Stimulated activated CD4-positive, alpha-beta T cell treated with anti-CD3 and anti-CD28 coated beads, Interleukin-12 subunit alpha, Interleukin-12 subunit beta, amount 100 ng/mL, for 4 hours (primary cell): ENCODE results near the gene EPHB1.

ENCODE experiments used
- DNase-seq: peaks from one replicate; pipeline ENCODE4 v3.0.0-alpha.2; 2020

The EPHB1 gene

DNA sequence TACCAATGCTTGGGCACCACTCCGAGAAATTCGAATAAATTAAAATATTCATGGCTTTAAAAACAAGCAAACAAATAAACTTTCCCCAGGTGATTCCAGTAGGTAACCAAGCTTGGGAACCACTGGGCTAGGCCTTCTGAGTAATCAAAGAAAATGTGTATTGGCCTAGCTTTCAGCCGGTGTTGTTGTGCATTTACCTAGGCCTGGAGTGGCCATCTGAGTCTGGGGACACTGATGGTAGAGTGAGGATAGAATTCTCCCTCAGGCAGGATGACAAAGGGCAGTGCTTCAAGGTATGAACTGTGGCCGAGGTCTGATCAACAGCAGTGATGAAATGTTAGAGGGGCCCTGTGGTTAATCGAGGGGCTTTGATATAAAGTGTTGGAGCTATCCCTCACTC is 440.5 kb downstream of the EPHB1 start:
- DNase-seq, result no peak

DNA sequence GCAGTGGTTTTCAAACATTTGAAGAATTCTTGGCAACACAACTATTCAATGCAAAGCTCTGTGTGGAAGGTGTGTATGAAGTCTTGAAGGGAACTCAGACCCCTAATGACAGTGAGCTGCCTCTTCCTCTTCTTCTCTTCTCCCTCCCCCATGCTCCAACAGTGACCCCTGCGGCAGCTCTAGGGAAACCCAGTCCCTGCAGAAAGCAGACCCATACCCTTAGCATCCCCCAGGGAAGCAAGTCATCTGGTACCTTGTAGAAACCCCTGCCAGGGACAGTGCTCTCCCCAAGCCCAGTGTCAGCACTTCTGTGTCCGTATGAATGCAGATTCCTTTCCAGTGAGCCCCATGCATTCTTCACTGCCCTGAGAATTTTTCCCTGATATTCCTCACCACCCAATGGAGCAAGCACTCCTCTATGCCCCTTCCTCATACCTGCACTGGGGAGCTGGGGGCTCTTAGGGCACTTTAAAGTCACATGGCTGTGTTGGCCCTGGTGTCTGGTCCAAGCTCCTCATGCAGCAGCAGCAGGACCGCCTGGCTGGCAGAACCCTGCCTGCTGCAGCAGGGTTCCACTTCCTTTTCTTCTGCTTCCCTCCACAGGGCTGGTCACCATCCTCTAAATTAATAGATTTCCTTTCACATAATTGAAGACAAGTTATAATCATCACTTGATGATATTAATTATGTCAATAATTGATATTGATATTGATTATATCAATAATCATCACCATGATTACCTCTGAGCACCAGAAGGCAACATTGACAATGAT is 442.5 kb downstream of the EPHB1 start:
- no peak for DNase-seq

DNA sequence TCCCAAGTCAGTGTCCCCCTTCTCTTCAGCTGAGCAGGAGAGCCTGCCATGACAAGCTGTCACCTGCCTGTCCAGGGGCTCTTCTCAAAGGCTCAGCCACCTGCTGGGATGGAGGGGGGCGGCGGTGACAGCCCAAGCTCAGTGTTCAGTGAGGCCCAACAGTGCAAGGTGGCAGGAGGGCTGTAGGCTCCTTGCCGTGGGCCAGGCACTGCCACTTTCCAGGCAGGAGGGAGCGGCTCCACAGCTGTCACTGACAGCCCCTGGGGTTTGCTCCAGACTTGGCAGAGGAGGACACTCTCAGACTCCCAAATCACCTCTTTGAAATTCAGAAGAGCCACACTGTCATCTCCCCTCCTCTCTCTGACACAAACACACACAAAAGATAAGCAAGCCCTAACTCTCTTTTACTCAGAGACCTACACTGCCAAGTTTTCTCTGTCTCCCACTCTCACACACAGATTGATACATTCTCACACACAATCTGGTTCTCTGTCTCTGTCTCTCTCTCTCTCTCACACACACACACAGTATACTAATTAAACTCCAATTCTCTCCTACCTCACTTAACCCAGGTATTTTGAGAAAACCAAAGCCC is 443.3 kb downstream of the EPHB1 start:
- no peak for DNase-seq

DNA sequence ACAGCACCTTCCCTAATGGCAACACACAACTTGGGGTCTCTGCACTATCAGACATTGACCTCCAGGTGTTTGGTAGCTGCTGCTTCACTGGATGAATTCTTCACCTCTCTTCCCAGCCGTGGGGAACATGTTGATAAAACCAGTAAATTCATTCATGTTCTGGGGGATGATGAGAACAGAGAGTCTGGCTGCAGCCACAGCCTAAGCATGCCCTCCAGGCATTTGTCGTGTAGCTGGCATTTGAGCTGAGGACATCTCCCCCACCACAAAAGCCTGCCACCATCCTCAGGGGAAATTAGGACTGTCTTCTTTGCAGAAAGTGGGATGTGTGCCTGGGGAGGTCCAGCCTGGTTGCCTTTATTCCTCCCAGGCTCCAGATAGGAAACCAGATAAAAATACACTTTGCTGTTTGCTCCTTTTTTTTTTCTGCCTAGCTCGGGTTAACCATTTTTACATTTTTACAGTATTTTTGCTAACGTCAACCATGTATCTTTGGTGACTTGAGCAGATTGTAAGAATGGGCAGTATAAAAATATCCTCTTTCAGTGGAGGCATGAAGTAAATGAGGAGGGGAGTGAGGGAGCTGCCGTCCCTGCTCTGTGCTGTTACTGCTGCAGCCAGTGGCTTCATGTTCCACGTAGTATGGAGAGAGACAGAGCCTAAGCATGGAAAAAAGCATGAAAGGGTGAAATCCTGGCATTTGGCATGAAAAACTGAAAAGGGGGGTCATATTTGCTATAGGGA is 444.0 kb downstream of the EPHB1 start:
- no peak for DNase-seq

DNA sequence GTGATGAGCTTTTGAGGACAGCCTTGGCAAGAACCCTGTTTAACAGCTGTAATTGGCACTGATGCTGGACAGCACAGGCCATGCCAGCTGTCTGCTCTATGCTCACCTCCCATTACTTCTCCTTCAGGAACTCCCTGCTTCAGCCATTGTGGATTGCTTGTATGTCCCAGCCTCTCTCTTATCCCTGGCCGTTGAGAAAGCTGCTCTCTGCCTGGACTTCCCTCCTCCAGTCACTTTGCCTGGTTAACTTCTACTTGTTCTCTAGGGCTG is 444.5 kb downstream of the EPHB1 start:
- no peak for DNase-seq

DNA sequence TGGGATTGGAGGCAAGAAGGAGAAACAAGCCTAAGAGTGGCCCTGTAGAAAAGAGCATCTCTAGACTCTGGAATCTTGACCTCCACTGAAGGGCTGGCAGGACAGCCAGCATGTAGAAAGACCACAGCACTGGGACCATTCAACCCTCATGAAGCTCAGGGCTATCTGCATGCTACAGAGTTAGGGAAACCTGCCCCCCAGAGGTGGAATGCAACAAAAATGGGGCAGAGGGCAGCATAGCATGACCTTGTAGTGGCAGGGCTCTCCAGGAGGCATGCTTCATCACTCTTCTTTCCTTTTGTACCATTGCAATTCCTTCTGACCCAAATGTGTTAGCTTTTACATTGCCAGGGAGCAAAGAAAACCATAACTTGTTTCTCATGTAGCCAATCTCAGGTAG is 445.4 kb downstream of the EPHB1 start:
- no peak for DNase-seq

DNA sequence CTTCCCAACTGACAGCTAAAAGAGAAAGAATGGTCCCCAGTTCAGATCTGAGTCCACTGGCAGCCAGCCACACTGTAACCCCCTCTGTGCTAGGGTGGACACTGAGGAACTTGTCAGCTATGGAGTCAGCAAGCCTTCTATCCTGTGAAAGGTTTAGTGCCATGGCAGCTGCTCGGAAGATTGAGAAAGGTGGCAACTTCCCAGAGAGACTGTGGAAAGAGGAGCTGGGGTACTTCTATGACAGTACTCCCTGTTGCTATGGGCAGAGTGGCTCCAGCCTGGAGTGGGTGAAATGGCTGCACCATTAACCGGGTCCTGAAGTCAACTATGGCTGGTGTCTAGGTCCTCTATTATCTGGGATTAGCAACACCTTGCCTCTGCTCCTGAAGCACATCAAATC is 447.2 kb downstream of the EPHB1 start:
- no peak for DNase-seq

DNA sequence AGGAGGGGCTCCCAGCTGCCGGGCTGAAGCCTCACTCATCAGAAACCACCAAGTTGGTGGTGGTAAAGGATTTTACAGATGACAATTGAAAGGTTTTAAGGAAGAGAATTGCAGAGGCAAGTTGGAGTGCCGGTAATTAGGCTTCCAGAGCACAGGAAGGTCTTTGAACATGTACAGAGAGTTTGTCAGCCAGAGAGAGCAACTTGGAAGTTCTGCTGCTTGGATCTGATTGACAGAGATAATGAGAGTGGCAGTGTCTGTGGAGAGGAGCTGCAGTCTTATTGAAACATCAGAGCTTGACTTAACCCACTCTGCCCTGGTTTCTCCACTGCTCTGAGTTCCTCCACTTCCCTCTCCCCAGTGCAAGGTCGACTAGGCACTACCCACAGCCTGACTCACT is 448.6 kb downstream of the EPHB1 start:
- no peak for DNase-seq

DNA sequence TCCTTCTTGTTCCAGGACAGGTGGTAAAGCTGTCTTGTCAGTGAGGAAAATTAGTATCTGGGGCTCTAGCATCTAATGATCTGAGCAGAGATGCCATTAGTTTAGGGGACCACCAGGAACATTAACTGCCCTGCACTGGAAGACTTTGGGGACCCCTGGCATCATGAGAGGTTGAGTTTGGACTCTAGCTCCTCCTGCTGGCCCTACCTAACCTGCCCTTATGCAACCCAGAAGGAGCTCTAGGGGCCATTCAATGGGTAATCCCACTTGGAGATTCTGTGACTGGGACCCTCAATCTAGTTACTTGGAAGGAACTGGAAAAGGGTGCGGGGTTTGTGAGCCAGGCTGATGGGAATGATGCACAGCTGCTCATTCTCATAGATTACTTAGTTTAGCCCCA is 451.0 kb downstream of the EPHB1 start:
- no peak for DNase-seq

DNA sequence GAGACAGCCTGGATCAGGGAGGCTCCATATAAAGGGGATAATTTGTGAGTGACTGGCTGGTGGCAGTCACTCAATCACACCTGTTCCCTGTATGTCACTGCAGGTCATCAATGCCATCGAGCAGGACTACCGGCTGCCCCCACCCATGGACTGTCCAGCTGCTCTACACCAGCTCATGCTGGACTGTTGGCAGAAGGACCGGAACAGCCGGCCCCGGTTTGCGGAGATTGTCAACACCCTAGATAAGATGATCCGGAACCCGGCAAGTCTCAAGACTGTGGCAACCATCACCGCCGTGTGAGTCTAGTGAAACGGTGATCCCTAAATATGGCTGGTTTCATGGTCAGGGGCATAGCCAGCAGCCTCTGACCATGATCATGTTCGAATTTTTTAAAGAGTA is 453.2 kb downstream of the EPHB1 start:
- no peak for DNase-seq

DNA sequence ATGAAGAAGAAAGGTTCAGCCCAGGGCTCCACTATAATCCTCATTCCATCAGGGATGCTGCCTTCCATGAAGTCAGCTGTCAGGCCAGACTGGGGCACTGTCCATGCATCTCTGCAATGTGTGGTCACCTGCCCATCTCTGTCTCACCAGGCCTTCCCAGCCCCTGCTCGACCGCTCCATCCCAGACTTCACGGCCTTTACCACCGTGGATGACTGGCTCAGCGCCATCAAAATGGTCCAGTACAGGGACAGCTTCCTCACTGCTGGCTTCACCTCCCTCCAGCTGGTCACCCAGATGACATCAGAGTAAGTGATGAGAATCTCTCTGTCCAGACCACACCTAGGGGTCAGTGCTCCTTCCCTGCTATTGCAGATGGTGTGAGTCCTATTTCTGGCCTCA is 454.1 kb downstream of the EPHB1 start:
- DNase-seq, result no peak

DNA sequence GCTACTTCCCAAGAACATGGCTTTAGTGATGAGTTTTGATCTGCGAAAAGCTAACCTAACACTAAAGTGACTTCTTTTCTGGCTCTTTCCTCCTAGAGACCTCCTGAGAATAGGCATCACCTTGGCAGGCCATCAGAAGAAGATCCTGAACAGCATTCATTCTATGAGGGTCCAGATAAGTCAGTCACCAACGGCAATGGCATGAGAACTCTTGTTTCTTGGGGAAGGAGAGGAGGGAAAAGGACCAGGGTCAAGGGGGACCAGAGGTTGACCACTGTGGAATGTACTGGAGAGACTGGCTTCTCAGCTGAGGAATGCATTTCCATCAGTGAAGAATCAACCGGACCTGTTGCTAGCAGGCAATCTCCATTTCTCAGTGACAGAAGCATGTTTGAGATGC is 463.9 kb downstream of the EPHB1 start:
- DNase-seq, result no peak

DNA sequence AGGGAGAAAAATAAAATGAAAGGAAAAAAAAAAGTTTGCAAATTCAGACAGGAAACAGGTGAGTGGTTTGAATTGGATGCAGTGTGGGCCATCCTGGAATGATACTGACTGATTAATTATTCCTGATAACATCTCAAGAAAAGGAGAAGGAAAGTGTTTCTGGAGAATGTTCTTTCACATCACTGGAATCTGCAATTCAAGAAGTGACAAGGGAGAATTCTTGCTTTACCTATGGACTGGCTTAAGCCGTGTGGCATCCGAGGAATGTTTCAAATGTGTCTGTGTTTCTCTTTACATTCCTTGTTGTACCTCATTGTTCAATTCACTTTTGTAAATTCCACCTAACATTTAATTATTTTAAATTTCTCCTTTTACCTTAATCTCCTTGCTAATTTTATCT is 465.0 kb downstream of the EPHB1 start:
- no peak for DNase-seq

DNA sequence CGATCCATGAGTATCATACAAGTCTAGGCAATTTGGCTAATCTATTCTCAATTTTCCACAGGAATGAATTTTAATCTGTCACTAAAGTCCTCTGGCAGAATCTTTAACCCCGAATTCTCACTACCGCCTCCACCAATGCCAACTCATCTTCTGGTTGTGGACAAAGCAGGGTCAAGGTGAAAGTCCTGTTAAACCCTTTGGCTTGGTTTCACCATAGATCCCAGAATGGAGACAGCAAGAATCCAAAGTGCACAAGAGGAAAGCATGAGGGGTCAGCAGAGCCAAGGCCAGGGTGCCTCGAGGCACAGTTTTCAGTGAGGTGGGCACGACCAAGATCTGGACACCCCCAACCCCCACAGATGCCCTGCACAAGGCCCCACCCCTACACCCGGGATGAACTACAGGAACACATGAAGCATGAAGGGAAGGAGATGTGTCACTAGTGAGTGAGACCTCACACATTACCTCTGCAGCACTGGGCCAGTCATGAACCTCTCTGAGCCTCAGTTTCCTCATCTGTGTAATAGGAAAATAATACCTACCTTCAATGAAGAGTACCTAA is 466.2 kb downstream of the EPHB1 start:
- DNase-seq, result no peak

DNA sequence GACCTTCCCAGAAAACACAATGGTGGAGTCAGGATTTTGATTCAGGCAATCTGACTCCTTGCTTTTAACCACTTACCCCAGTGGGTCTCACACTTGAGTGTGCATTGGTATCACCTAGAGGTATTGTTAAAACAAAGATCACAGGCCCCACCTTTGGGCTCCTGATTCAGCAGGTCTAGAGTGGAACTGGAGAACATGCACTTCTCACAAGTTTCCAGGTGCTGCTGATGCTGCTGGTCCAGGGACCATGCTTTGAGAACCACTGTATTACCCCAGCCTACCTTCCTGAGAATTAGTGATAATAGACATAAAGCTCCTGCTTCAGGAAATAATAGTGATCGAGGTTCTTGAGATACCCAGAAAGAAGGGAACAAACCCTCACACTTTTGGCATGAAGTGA is 466.9 kb downstream of the EPHB1 start:
- no peak for DNase-seq

DNA sequence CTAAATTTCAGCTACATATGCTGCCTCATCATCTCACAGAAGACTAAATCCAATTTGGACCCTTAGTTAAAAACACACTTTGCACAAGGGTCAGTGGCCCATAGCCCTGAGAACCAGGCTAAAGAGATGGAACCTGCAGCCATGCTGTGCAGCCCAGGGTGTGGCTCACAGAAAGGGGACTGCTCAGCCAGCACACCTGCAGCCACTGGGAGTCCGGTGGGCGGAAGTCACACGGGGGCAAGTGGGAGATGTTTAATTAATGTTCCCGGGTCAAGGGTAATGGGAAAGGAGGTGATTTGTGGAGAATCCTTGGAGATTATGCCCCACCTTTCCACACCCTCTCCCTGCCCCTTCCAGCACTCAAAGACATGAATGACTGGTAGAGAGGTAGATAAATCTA is 467.4 kb downstream of the EPHB1 start:
- DNase-seq, result no peak

DNA sequence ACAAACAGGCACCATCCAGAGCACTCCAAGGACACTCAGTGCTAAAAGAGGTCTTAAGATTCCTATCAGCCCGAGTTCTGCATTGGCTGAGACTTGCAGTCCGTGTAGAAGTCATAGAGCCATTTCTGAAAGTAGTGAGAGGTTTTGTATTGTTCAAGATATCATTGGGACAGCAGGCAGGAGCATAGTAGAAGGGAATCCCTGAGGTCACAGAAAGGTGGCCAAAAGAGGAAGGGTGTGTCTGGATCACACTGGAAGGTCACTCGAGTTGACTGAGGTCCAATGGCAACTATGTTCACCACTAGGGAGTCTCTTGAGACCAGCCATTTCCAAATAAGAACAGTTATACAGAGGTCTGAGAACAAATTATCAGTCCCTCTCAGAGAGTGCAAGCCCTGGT is 468.3 kb downstream of the EPHB1 start:
- no peak for DNase-seq

DNA sequence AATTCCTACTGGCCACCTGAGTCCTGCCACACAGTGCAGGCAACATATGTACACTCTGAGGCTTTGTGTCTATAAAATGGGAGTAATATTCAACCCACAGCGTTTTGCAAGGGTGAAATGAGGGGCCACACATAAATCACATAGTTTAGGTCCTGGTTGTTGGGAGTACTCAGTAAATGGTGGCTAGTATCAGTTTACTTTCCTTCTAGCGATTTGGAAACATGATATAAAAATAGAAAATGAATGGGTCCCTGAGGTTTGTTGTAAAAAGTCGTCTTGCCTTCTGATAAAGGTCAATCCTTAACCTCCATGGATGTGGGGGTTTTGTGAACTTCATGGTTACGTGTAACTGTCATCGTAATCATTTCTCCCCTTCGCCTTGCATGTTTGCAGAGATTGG is 472.4 kb downstream of the EPHB1 start:
- DNase-seq, result no peak

DNA sequence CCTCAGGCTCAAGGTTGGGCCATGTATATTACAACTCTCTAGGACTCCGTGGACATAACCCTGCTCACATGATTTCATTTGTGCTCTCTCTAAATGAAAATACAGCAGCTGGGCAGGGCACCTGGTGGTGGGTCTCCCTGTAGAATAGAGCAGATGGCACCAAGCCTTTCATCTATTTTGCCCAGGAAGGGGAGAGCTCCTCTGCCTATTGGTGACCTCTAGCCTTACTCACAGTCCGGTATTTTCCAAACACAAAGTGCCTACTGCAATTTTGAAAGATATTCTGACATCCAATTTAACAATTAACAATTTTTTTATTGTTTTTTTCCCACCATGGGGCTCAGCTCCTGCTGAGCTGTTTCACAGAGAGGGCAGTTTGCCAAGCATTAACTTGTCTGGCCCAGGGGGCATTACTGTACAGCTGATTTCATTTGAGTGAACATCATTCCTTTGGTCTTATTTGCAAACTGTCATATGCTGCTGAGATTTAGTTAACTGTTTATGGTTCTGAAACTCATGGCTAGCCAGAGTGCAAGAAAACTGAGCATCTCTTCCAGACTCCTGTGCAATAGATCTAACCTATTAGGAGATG is 474.0 kb downstream of the EPHB1 start:
- no peak for DNase-seq

DNA sequence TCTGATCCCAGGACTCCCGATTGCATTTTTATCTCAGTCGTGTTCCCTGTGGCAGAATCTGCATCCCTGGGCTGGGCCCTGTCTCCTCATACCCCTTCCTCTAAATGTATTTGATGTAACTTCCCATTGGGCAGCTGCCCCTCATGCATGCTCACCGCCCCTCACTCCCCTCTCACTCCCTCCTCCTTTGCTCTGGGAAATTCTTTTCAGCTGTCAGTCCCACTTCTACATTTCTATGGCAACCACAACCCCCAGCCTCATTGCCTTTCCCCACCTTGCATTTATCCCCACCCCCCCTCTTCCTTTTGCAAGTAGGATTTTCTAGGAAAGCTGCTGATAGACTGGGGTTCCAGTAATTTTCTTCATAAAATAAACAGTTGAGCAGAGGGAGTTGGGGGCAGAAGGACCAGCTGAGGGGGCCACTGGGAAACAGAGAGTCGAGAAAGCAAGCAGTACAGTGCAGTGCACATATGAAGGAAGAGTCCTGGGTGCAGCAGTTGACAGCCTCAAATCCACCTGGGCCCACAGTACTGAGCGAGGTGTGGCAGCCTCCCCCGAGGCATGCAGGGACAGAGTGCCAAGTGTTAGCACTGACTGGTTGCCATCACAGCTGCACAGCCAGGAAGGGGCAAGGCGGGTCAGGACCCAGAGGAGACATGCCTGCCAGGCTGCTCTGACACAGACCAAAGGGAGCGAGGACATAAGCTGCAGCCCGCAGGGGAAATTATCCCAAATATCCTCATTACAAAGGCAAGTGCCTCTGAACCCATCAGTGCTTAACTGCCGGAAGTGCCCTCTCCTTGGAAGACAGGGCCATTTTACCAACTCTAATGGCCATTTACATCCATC is 476.3 kb downstream of the EPHB1 start:
- DNase-seq, result no peak

DNA sequence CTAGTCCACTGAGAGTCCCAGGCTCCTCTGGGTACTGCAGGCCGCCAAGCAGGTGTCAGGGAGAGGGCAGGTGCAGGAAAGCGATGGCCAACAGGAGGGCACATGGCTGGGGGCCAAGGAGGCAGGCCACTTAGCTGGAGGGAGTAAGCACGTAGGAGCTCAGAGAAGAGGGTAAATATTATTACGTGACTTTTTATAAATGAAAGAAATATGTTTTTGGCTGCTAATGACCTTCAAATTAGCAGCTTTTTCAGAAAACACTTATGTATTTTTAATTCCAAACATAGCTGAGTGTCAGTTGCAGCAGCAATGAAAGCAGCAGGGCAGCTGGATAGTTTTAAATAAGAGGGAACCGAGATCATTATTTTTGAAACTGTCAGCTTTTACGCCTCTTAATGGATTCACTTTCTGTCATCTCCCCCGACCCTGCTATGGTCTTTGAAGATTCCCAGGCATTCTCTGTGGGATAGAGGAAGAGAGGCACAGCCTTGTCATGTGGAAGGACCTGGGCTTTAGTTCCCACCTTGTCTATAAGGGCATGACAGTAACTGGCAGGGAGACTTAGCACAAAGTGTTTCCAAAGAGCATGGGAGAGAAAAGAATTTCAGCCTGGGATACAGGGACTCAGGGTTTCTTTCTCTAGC is 477.1 kb downstream of the EPHB1 start:
- no peak for DNase-seq

DNA sequence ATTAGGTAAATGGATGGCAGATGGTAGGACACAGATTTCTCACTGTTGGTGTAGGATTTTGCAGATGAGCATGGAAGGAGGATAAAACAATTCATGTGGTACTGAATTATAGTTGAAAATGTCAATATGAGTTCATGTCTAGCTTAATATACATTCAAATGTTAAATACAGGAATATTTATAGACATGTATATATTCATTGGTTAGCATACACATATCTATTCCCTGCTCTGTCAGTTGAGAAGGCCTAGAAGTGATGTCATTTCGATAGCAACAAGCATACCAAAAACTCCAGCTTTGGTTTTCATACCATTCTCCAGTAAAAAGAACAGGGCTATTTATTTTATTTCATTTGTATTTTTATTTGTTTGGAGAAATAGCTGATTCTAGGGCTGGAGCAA is 497.1 kb downstream of the EPHB1 start:
- DNase-seq, result no peak
